Ramos (cell line): ENCODE data around the gene CYP1A1.

Source experiments
- in situ Hi-C: fragments of 300-500 bp; cut with MboI; formaldehyde crosslinking; loops from one replicate; pipeline ENCODE4 v1.14.3; 2022; ENCODE audit warnings: low sequenced_read_pairs; ENCODE audit not compliant: unreplicated experiment

The CYP1A1 gene

GRCh38 chr15:74696808-74697207 is 28.5 kb downstream of the CYP1A1 start:
- in situ Hi-C loops = no loop called here

DNA sequence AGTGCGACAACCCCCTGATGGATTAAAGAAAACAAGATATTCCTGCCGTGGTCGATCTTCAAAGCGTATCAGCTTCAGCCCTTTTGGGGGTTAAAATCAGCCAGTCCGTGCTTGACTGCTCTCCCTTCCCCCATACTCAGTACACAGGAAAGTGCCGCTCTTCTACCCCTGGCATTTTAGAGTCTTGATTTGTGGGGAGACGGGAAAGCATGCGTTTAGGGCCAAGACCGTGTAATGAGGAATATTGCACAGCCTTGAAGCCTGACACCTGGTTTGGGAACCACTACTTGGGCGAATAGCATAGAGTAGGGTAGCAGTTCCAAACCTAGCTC is 29.0 kb downstream of the CYP1A1 start:
- in situ Hi-C loops = no loop called here

DNA sequence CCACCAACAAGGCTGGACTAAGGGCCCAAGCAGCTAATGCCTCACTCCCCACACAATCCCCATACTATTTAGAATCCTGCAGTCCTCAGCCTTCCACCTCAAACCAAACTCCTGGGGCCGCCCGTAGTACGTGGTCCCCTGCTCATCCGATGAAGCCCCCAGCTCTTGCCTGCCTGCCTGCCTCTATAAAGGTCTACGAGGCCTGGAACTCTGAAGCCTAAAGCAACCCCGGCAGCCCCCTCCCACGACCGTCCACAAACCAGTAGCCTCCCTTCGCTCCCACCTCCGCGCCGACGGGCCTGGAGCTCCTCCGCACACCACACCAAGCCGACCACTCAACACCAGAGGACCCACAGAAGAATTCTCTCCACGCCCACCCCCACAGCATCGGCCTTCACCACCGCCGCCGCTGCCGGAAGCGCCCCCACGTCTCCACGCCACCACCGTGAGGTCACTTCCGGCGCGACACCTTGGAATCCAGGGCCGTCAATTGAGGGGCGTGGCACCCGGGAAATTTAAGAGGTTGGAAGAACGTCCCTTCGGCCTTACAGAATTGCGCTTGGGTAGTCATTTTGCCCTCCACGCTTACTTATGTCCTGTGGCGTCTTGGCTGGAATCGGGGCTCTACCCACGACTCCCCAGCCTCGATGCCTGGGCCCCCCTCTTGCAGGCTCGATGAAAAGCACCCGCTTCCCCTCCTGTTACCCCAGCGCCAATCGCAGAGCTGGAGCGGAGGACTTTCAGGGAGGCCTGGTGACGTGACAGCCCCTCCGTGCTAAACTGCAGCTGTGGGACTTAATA is 29.5 kb downstream of the CYP1A1 start, which contains the start of gene EDC3:
Gene EDC3 (minus strand): TSS at position 428 of the 801 bp plus-strand sequence. CDS start 20,900 bp downstream, outside the sequence.
- in situ Hi-C loops = no loop called here

- in situ Hi-C loops = no loop called here
These were observed 33.0 kb downstream of the CYP1A1 start for GRCh38 chr15:74692327-74692726.

GRCh38 chr15:74683758-74684157 is 41.6 kb downstream of the CYP1A1 start:
- in situ Hi-C loops = no loop called here

DNA sequence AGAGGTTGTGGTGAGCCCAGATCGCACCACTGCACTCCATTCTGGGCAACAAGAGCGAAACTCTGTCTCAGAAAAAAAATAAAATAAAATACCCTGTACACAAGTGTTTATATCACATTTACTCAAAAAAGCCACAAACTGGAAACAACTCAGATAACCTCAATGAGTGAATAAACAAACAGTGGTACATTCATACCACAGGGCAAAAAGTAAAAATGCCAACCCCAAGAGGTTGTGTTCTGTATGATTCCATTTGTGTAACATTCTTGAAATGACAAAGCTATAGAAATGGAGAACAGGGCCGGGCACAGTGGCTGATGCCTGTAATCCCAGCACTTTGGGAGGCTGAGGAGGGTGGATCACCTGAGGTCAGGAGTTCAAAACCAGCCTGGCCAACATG is 42.4 kb downstream of the CYP1A1 start:
- in situ Hi-C loops = no loop called here

GRCh38 chr15:74680456-74680855 is 44.9 kb downstream of the CYP1A1 start:
- in situ Hi-C loops = no loop called here

GRCh38 chr15:74676801-74677200 is 48.5 kb downstream of the CYP1A1 start:
- in situ Hi-C loops = no loop called here

DNA sequence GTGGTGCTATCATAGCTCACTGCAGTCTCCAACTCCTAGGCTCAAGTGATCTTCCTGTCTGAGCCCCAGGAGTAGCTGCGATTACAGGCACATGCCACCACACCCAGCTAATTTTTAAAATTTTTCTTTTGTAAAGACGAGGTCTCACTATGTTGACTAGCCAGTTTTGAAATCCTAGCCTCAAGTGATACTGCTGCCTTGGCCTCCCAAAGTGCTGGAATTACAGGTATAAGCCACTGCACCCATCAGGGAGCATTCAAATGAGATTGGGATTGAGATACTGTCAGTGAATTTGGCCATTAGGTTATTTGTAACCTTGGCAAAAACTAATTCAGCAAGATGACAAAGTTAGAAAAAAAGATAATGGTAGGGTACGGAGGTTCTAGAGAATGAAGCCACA is 51.2 kb downstream of the CYP1A1 start:
- in situ Hi-C loops = no loop called here

GRCh38 chr15:74669627-74670026 is 55.7 kb downstream of the CYP1A1 start:
- in situ Hi-C loops = no loop called here
